ELR (cell line): Measurements from ENCODE around the gene SBF1.

ENCODE experiments used
- DNase-seq: peaks from one replicate; pipeline ENCODE4 v3.0.0-alpha.2; 2015; ENCODE audit warnings: low read depth

Gene SBF1

DNA sequence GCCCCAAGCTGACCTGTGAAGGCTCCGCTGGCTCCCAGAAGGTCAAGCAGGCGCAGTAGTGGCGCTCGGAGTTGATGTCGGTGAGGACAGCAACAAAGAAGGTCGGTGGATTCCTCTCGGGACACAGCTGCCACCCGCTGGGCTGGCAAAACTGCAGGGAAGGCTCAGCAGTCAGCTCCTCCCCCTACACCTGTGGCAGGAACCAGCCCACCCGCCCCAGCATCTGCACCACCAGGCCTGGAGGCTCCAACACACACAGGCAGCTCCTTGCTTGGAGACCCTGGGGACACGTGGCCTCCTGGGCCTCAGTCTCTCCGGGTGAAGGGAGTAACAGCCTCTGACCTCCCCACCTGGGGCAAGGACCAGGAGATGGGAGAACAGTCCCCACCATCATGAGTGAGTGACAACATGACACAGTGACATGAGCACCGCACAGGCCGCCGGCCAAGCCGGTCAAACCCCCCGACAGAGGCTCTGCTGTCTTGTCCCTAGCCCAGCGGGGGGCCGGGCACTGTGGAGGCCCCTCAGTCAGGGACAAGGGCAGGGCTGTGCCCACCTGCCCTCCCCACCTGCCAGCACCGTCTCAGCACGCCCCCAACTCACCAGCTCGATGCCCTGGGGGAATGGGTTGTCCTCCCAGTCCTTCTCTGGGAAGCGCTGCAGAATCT is 6.9 kb downstream of the SBF1 start:
- DNase-seq = no peak

DNA sequence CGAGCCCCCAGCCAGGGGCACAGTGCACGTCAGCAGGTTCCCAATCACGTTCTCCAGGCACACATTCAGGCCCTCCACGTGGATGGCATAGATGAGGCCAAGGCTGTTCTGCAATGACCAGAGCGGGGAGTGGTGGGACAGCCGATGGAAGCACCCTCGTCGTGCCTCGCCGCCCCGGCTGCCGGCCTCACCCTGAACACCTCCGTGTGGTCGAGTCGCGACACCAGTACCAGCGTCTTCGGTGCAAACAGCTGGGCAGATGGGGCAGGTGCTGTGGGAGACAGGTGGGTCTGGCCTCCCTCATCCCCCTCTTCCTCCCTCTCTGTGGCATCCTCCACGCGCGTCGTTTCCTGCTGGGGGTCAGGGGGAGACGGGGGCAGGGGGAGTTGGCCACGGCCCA is 7.5 kb downstream of the SBF1 start:
- no peak for DNase-seq

DNA sequence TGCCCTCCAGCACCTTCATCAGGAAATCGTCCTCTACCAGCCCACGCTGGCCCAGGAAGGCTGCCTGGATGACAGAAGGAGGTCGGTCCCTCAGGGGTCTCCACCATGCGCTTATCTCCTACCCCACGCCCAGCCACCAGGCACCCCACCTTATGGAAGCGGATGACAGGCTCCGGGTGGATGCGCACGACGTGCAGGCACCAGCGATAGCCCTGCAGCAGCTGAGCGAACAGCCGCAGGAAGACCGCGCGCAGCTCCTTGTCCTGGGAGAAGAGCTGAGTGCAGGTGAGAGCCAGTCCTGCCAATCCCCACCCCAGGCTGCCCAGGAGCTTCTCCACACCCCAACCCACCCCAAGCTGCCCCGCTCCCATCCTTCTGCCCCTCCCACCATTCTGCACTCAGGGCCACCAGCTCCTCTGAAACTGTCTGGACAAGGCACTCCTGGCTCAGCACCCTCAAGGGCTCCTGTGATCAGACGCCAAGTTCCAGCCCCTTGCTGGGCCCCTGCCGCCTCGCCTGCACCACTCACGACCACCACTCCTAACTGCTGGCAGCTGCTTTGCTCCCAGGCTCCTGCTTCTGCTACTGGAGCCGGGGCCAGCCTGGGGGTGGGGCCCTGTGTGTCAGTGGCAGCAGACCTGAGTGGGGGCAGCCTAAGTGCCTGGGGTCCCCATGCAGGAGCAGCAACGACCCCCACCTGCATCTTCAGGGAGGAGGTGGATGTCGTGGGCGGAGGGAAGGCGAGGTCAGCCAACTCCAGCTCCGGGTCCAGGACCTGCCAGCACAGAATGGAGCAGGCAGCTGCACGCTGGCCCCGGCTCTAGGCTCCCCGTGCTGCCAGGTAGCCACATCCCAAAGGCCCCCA is 9.5 kb downstream of the SBF1 start:
- DNase-seq = no peak

DNA sequence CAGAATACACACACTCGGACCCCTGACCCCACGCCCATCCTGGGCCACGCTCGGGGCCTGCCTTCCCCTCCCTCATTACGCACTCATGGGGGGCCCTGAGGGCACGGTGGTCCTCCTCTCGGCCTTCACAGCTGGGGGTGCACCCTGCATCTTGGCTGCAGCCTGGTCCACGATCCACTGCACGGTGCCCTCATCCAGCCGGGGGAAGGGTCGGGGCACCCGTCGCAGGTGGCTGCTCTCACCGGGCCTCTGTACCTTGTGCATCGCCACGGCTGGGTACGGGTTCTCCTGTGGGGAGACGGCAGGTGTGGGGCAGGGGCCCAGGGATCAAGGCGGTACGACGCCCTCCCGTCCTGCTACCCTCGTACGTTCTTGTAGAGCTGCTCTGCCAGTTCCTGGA is 10.4 kb downstream of the SBF1 start:
- DNase-seq = no peak

DNA sequence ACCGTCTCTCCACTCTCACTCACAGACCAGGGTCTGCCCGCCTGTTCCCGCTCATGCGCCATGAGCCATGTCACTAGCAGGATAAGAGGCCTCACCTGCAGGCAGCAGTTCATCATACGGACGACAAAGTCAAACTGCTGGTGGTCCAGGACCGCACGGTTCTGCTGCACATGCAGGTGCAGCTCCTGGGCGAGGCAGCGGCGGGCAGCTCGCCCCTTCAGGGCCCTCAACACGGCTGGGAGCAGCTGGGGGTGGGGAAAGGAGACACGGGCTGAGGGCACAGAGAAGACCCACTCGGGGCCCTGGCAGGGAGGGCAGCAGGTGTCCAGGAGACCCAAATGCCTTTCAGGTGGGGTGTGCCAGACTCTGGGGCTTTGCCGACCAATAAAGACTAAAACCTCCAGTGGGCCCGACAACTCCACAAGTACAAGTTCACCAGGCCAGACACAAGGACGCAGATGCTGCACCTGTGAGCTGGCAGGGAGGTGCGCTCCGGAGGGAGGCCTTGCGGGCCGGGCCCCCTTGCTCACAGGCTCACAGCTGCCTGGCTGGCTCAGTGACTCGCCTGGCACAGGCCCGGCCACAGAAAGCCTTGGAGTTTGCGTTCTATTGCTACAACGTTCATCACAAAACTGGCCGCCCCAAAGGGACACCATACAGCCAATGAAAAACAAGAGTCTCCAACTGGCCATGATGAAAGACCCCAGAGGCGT is 11.5 kb downstream of the SBF1 start:
- DNase-seq = no peak

DNA sequence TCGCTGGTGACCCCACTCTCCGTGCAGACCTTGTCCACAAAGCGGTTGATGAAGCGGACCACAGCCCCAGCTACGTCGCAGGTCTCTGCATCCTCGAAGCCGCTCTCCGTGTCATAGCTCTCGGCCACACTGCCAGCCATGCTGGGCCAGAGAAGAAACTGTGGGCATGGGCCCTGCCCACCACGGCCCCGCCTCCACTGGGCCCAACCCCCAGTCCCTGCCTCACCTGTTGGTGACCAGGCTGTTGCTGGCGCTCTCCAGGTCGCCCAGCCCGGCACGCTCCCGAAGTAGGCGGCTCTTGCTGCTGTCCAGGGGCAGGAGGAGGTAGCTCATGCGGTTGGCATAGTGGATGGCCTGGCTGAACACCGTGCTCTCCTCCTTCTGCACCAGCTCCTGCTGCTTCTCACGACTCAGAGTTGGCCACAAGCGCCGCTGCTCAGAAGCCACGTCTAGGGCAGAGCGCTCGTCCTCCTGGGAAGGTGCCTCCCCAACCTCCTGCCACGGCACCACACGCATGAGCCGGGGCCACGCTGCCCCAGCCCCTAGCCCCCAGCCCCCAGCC is 12.8 kb downstream of the SBF1 start:
- no peak for DNase-seq

DNA sequence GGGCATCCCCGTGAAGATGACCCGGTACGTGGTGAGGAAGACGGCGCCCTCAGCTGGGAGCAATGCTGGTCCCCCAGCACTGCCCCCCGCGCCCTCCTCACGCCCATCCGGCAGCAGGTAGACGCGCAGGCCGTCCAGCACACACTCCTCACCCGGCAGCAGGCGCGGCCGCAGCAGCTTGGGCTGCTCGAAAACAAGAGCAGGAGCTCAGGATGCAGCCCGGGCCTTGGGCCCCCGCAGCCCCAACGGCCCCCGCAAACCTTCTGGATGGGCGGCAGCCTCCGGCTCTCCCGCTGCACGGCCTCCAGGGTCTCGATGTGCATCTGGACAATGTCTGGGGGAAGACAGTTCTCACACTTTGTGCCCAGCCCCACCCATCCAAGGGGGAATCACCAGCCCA is 13.3 kb downstream of the SBF1 start:
- no peak for DNase-seq

DNA sequence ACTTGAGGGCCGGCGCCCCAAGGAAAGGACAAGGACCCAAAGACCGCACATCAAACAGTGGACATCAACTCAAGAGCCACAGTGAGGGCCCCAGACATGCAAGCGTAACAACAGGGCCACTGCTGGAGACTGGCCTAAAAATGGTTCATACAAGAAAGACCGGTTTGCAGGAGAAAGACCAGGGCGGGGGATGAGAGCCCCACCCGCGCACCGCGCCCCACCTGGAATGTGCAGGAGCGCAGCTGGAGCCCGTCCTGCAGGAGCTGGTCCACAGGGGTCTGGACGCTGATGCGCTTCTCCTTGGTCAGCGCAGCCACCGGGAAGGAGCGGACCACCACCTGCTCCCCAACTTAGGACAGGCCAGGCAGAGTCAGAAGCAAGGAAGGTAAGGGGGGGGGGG is 13.9 kb downstream of the SBF1 start:
- DNase-seq = no peak

DNA sequence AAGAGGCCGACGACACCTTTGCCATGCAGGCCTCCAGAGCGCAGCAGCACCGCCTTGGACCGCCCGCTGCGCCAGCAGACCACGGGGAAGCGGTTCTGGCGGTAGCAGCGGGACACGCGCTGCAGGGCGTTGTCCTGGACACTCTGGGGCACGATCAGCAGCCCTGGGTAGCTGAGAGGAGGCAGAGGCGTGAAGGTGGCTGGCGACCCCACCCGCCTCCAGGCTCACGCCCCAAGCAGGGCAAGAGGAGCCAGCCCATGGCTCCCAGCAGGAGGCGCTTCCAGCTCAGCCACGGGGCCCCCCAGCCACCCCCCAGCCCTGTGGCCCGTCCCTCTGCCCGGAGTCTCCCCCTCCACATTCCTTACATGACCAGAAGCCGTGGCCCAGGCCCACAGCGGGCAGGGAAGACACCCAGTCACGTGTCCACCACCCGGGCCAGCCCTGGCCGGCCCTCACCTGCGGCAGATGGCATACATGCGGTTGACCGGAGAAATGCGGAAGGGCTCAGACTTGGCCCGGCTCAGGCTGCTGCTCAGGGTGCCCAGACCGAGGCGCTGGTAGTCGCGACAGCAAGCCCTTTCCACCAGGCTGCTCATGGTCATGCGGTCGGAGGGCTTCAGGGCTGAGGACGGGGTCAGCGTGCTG is 15.2 kb downstream of the SBF1 start:
- no peak for DNase-seq

DNA sequence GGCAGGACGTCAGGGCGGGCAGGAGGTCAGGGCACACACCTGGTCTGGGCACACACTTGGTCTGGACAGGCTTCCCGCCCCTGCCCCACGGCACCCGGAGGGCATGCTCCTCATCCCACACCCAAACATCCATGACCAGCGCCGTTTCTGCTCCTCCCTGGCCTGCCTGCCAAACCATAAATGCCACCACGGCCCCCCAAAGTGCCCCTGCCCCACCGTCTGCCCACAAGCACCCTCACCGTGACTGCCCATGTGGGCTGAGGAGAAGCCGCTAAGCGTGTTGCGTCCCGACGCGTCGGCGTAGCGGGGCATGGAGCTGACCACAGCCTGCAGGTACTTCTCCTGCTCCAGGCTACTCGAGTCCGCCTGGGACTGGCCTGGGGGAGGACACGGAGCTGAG is 15.8 kb downstream of the SBF1 start:
- DNase-seq = no peak

DNA sequence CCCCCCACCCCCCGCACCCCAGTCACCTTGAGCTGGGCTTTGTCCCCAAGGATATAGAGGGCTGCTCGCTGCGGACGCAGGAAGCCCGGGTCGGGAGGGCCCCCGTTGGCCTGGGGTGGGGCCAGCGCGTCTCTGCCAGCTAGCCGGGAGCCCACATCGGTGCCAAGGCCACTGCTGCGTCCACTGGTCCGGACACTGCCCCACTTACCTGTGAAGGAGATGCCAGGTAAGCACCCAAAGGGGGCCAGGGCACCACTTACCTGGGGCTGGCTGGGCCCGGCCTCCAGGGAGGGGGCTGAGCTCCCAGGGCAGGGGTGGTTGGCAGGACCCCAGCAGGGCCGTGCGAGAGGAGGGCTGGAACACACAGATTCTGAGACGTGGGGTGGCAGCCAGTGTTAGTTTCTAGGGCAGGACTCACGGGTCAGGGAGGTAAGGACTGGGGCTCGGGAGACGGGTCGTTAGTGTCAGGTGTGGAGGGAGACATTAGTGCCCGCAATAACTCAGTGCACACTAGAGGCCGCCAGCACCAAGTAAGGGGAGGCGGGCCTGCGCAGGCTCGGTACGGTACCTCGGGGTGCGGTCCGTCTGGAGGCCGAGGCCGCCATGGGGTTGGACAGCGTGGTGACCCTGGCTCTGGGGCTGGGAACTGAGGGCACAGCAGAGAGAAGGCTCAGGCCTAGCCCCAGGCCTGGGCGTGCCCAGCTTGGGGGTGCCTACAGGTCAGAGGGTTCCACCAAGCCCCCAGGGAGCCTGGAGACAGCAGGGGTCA is 18.2 kb downstream of the SBF1 start:
- DNase-seq = no peak

DNA sequence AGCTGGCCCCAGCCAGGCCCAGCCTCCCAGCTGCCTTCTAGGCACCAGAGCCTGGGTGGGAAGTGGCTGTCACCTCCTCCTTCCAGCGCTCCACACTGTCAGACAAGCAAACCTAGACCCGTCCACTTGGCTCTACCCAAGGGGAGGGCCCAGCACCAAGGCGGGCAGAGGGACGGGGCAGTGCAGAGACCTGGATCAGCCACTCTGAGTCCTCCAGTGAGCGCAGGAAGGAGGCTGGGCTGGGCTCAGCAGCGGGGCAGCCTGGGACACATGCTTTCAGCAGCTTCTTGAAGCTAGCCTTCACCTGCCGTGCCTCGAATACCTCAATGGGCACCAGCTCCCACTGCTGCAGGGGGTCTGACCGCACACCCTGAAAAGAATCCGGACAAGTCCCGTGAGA is 18.8 kb downstream of the SBF1 start:
- no peak for DNase-seq

DNA sequence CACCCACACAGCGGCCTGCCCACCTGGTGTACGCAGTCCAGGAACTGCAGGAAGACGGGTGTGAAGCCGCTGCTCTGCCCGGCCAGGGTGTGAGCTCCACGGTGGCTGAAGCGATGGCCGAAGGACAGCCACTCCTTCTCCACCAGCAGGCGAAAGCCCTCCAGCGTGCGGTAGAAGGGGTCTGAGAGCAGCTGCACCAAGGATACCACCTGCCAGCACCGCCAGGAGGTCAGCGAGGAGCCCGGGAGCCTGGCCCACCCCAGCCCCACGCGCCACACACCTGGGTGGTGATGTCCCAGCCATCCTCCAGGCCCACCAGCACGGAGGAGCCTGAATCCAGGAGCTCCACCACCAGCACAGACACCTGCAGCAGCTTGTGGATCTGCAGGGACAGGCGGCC is 19.6 kb downstream of the SBF1 start:
- DNase-seq = no peak

DNA sequence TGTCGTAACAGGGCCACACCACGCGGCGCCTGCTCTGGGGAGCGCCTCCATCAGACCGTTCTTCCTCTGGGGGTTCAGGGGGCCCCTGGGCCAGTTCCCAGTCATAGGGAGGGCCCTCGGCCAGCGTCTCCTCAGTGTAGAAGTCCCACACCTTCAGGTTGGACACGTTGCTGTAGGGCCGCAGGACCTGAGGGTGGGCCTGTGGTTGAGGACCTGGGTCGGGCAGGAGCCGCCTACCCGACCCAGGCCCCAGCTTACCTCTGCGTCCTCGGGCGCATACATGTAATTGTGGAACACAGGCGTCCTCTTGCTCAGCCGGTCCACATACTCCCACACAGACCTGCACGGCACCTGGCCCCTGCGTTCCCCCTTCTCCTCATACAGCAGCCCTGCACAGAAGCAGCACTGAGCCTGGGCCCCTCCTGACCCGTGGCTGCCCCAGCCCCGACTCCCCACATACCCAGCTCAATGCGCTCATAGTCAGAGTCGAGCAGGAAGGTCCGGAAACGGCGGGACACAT is 20.2 kb downstream of the SBF1 start:
- DNase-seq = no peak

DNA sequence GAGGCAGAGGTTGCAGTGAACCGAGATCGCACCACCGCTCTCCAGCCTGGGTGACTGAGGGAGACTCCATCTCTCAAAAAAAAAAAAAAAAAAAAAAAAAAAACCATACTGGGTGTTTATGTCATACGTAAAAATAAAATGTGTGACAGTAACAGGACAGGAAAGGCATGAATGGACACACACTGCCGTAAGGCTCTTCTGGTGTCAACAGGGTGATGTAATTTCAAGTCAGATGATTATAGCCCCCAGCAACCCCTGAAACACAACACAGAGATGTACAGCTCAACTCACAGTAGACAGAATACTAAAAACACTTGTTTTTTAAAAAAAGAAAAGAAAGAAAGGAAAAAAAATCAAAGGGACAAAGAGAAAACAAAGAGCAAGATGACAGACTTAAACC is 22.2 kb downstream of the SBF1 start:
- no peak for DNase-seq

DNA sequence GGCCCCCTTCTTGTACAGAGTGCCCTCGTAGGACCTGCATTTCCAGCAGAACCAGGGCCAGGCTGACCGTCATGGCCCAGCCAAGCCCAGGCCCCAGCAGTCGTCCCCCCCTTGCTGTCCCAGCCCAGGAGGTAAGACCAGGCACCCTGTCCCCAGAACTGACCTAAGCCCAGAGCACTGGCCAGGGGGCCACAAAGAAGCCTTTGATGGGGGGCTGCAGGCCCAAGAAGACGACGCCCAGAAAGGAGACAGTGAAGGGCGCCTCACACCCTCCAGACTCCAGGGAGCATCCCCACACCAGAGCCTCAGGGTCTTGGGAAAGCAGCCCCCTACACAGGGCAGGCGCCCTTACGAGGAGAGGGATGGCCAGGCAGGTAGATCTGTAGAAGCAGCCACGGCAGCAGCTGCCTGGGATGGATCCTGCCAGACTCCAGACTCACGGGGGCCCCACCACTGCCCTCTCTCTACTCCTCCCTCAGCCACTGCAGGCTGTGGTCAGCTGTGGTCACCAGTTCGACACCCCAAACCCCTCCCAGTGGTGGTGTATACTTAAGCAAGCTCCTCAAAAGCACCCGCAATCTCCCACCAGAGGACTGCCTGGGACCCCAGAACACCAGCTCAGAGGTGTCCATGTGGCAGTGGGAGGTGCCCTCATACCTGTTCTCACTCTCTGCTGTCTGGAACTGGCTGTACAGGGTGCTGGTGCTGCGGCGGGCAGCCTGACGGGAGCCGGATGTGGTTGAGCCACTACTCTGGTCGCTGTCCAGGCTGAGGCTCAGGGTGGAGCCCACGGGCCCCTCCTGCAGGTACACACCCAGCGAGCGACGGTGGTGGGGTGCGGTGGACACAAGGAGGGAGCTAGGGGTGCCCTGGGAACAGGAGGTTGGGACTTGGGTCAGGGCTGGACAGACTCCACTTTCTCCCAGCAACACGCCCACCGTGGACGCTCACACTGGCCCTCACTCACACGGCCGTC is 27.0 kb downstream of the SBF1 start:
- no peak for DNase-seq

DNA sequence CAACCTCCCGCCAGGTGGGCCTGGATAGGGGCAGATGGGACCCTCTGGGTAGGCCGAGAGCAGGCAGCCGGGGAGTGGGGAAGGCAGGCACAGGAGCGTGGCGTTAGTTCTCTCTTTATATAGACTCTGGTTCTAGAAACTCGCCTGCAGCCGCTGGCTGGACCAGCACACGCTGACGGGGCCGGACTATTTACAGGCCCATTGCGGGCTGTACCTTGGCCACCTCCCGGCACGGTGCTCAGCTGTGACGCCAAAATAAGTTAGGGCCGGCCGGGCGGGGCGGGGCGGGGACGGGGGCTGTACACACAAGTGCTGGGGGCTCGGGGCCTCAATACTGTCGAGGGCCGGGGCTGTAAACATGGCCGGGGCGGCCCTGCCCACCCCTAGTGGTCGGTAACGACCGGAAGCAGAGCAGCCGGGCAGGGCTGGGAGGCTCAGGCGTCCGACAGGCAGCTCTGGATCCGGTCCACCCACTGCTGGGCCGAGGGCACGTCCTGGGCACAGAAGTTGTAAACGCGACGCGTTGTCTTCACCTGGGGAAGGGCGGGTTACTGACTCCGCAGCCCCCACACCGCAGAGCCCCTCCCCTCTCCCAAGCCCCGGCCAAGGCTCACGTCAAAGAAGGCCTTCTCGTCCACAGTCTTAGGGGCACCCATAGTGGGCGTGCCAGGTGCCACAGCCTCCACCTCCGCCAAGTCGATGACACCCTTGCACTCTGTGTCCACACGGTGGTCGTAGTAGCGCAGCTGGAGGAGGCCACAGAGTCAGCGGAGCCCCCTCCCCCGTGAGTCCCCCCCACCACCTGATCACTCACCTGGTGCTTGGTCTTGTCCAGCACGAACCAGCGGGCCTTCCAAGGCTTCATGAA is 27.9 kb downstream of the SBF1 start:
- DNase-seq = no peak

DNA sequence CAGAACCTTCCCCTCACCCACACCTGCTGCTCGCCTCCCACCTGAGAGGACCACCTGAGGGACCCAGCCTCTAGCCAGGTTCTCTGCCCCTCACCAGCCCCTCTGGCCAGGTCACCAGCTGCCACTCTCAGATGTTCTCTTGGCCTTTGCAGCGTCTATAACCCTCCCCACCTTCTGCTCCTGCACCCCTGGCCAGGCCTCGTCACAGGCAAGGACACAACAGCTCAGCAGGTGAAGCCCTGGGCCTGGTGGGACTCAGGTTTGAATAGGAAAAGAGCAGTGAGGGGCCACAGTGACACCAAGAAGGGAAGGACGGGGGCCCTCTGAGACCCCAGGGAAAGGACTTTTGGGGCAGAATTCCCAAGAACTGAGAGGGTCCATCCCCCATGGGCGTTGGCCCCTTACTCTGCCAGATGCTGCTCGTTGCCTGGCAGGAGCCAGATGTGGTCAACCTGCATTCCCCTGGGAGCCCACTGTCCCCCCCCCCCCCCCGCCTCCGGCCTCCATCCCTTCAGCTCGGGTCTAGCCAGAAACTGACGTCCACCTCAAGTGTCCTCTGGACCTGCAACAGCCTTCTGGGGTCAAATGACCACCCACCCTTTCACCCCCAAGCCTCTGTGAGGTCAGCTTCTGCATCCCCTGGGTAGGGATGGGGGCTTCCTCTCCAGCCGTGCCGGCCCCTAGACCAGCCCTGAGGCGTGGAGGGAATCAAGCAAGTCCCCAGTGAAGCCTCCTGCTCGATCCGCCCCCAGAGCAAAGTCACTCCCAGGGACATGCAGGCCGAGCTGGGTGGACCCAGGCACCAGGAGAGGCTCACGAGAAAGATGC is 28.7 kb downstream of the SBF1 start:
- no peak for DNase-seq
